ENCODE data around the gene KCNB1. TPM values are rescaled to one million over a fixed set of nuclear protein-coding genes. Genes with fewer than 3 reads are reported as not detected.
A peak's percentile ranks its signal among the peaks of the same experiment; 100 is the strongest.

Gene KCNB1
- polyA plus RNA-seq, 1 donor from 2014 or later, result 3.6 TPM

DNA sequence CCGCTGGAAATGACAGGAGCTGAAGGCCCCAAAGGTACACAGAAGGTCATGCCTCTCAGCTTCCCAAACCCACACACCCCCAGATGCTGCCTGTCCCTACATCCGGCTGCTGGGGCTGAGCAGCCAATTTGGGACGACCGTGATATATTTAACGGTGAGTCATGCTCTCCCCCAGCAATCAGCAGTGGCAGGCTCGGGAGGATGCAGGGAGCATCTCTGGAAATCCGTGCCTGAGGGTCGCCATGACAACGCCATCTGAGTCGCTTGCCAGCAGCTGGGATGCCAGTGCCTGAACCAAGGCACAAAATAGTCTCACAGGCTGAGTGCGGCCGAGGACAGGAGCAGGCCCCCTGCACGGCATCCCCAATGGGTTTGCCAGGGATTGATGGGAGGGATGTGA, 57.9 kb downstream of the KCNB1 start:
- H3K9ac ChIP-seq (ENCODE audit: low read length), result peak overlapping the region; percentile 52
- H3K4me3 ChIP-seq (ENCODE audit: low read length), result peak overlapping the region; percentile 49
- H3K79me2 ChIP-seq (replicated peaks; ENCODE audit: insufficient read depth, low read length), result no peaks in the 10 kb centered on the region
- no peaks in the 10 kb centered on the region for H4K20me1 ChIP-seq (ENCODE audit: insufficient read depth)
- peak overlapping the region; percentile 79 for H3K27ac ChIP-seq (ENCODE audit: low read length)
- H3K36me3 ChIP-seq (ENCODE audit: insufficient read depth, low read length), result no peaks in the 10 kb centered on the region
- H3K9me2 ChIP-seq (ENCODE audit: insufficient read depth, low read length), result no peaks in the 10 kb centered on the region
- no peaks in the 10 kb centered on the region for H3K27me3 ChIP-seq (ENCODE audit: insufficient read depth, low read depth, low read length)
- TF ChIP-seq, protein P1, sequence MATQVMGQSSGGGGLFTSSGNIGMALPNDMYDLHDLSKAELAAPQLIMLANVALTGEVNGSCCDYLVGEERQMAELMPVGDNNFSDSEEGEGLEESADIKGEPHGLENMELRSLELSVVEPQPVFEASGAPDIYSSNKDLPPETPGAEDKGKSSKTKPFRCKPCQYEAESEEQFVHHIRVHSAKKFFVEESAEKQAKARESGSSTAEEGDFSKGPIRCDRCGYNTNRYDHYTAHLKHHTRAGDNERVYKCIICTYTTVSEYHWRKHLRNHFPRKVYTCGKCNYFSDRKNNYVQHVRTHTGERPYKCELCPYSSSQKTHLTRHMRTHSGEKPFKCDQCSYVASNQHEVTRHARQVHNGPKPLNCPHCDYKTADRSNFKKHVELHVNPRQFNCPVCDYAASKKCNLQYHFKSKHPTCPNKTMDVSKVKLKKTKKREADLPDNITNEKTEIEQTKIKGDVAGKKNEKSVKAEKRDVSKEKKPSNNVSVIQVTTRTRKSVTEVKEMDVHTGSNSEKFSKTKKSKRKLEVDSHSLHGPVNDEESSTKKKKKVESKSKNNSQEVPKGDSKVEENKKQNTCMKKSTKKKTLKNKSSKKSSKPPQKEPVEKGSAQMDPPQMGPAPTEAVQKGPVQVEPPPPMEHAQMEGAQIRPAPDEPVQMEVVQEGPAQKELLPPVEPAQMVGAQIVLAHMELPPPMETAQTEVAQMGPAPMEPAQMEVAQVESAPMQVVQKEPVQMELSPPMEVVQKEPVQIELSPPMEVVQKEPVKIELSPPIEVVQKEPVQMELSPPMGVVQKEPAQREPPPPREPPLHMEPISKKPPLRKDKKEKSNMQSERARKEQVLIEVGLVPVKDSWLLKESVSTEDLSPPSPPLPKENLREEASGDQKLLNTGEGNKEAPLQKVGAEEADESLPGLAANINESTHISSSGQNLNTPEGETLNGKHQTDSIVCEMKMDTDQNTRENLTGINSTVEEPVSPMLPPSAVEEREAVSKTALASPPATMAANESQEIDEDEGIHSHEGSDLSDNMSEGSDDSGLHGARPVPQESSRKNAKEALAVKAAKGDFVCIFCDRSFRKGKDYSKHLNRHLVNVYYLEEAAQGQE (IDR thresholded peaks at IDR 0.05; ENCODE audit: borderline replicate concordance), result peak; percentile 37
- peak; percentile 36 for TF ChIP-seq POLR2AphosphoS5 (IDR thresholded peaks at IDR 0.05)
- TF ChIP-seq TAF1 (IDR thresholded peaks at IDR 0.05; ENCODE audit: low read depth), result no peak
- TF ChIP-seq EP300 (conservative IDR thresholded peaks at IDR 0.05; ENCODE audit: poor library complexity, severe bottlenecking), result peak; percentile 63
- no peak for TF ChIP-seq EZH2 (IDR thresholded peaks at IDR 0.05; ENCODE audit: borderline replicate concordance, insufficient read depth, low read length, poor library complexity, severe bottlenecking)
- TF ChIP-seq MXI1 (conservative IDR thresholded peaks at IDR 0.05; ENCODE audit: poor library complexity, severe bottlenecking), result peak; percentile 54
- TF ChIP-seq, protein P2, sequence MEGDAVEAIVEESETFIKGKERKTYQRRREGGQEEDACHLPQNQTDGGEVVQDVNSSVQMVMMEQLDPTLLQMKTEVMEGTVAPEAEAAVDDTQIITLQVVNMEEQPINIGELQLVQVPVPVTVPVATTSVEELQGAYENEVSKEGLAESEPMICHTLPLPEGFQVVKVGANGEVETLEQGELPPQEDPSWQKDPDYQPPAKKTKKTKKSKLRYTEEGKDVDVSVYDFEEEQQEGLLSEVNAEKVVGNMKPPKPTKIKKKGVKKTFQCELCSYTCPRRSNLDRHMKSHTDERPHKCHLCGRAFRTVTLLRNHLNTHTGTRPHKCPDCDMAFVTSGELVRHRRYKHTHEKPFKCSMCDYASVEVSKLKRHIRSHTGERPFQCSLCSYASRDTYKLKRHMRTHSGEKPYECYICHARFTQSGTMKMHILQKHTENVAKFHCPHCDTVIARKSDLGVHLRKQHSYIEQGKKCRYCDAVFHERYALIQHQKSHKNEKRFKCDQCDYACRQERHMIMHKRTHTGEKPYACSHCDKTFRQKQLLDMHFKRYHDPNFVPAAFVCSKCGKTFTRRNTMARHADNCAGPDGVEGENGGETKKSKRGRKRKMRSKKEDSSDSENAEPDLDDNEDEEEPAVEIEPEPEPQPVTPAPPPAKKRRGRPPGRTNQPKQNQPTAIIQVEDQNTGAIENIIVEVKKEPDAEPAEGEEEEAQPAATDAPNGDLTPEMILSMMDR (IDR thresholded peaks at IDR 0.05; ENCODE audit: poor library complexity, severe bottlenecking), result no peak
- TF ChIP-seq RAD21 (conservative IDR thresholded peaks at IDR 0.05), result peak; percentile 32
- no peak for TF ChIP-seq SMC3 (conservative IDR thresholded peaks at IDR 0.05; ENCODE audit: poor library complexity)
- peaks cover 5% of the 10 kb centered on the region for H3F3A ChIP-seq (ENCODE audit: insufficient read depth, low read length, poor library complexity, severe bottlenecking)
- no peaks in the 10 kb centered on the region for H3K9me3 ChIP-seq (ENCODE audit: low read length)
- H3K4me2 ChIP-seq (ENCODE audit: low read length), result no peak overlapping the region
- H2AFZ ChIP-seq (ENCODE audit: low read depth, low read length), result no peak overlapping the region

DNA sequence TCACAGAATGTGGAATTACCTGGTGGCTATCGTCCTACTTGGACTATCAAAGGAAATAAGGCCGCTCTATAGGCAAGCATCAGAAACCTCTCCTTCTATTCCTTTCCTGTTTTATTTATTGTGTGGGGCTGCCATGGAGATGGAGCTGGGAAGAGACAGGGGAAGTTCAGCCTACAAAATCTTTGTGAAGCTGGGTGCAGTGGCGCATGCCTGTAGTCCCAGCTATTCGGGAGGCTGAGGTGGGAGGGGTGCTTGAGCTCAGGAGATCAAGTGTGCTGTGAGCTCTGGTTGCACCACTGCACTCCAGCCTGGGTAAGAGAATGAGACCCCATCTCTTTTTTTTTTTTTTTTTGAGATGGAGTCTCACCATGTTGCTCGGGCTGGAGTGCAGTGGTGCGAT, 60.3 kb downstream of the KCNB1 start:
- Histone ChIP-seq H3K36me3 (ENCODE audit: insufficient read depth, low read length) (no peaks in the 10 kb centered on the region), H2AFZ (ENCODE audit: low read depth, low read length) (no peak overlapping the region), H3F3A (ENCODE audit: insufficient read depth, low read length, poor library complexity, severe bottlenecking) (peaks cover 5% of the 10 kb centered on the region), H3K9ac (ENCODE audit: low read length) (no peak overlapping the region), H3K27me3 (ENCODE audit: insufficient read depth, low read depth, low read length) (no peaks in the 10 kb centered on the region), H3K9me3 (ENCODE audit: low read length) (no peaks in the 10 kb centered on the region), H3K4me3 (ENCODE audit: low read length) (no peak overlapping the region), H3K27ac (ENCODE audit: low read length) (no peak overlapping the region), H4K20me1 (ENCODE audit: insufficient read depth) (no peaks in the 10 kb centered on the region), H3K4me2 (ENCODE audit: low read length) (no peak overlapping the region), H3K9me2 (ENCODE audit: insufficient read depth, low read length) (no peaks in the 10 kb centered on the region), H3K79me2 (replicated peaks; ENCODE audit: insufficient read depth, low read length) (no peaks in the 10 kb centered on the region)
- no peak for TF ChIP-seq RAD21 (conservative IDR thresholded peaks at IDR 0.05)
- TF ChIP-seq MXI1 (conservative IDR thresholded peaks at IDR 0.05; ENCODE audit: poor library complexity, severe bottlenecking), result no peak
- no peak for TF ChIP-seq POLR2AphosphoS5 (IDR thresholded peaks at IDR 0.05)
- TF ChIP-seq, protein P2 (IDR thresholded peaks at IDR 0.05; ENCODE audit: poor library complexity, severe bottlenecking), result no peak
- TF ChIP-seq EP300 (conservative IDR thresholded peaks at IDR 0.05; ENCODE audit: poor library complexity, severe bottlenecking), result no peak
- TF ChIP-seq SMC3 (conservative IDR thresholded peaks at IDR 0.05; ENCODE audit: poor library complexity), result no peak
- TF ChIP-seq, protein P1 (IDR thresholded peaks at IDR 0.05; ENCODE audit: borderline replicate concordance), result no peak
- TF ChIP-seq TAF1 (IDR thresholded peaks at IDR 0.05; ENCODE audit: low read depth), result no peak
- TF ChIP-seq EZH2 (IDR thresholded peaks at IDR 0.05; ENCODE audit: borderline replicate concordance, insufficient read depth, low read length, poor library complexity, severe bottlenecking), result no peak
